Measurements from ENCODE around the gene SLC26A9.
"Not testable (repeated sequence)": the region's sequence is repeated elsewhere in the genome, so short reads cannot be mapped to it uniquely, and the experiment has no call there.

Gene SLC26A9

GRCh38 chr1:205907794-205908193 is 35.5 kb downstream of the SLC26A9 start:
- in situ Hi-C loops (cut with HindIII; ENCODE audit: low sequenced_read_pairs): loop anchor here (25.0 kb wide), 1 partner anchor 205 kb away; the partner anchor contains the start of gene AVPR1B

GRCh38 chr1:205905095-205905494 is 38.2 kb downstream of the SLC26A9 start:
- in situ Hi-C loops (cut with HindIII; ENCODE audit: low sequenced_read_pairs): loop anchor here (25.0 kb wide), 1 partner anchor 207 kb away; the partner anchor contains the start of gene AVPR1B

DNA sequence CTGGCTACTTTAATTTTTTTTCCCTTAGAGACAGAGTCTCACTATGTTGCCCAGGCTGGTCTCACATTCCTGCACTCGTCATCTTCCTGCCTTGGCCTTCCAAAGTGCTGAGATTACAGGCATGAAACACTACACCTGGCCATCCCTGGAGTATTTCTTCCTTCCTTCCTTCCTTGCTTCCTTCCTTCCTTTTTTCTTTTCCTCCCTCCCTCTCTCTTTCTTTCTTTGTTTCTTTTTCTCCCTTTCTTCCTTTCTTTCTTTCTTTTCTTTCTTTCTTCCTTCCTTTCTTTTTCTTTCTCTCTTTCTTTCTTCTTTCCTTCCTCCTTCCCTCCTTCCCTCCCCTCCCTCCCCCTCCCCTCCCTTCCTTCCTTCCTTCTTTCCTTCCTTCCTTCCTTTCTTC is 46.9 kb downstream of the SLC26A9 start:
- in situ Hi-C loops (cut with HindIII; ENCODE audit: low sequenced_read_pairs): no loop called here

DNA sequence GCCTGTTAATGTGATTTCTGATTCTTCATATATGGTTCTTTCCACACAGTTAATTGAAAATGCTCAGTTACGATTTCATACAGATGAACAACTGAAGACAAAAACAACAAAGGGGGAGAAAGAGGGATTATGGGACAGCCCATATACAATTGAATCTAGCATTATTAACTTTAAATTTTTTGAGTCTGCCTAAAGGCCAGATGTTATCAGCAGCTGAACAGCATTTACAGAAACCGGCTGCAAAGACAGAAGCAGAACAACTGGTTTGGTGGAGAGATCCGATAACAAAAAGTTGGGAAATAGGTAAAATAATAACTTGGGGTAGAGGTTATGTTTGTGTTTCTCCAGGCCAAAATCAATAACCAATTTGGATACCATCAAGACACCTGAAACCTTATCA is 49.1 kb downstream of the SLC26A9 start:
- in situ Hi-C loops (cut with HindIII; ENCODE audit: low sequenced_read_pairs): loop anchor here (5.0 kb wide), 1 partner anchor 42 kb away; the partner anchor contains the start of gene PM20D1

GRCh38 chr1:205892175-205892574 is 51.1 kb downstream of the SLC26A9 start:
- in situ Hi-C loops (cut with HindIII; ENCODE audit: low sequenced_read_pairs): loop anchor here (5.0 kb wide), 1 partner anchor 40 kb away; the partner anchor contains the start of gene PM20D1

GRCh38 chr1:205891481-205891880 is 51.8 kb downstream of the SLC26A9 start:
- in situ Hi-C loops (cut with HindIII; ENCODE audit: low sequenced_read_pairs): loop anchor here (5.0 kb wide), 1 partner anchor 39 kb away; the partner anchor contains the start of gene PM20D1

GRCh38 chr1:205890631-205891030 is 52.6 kb downstream of the SLC26A9 start:
- in situ Hi-C loops (cut with HindIII; ENCODE audit: low sequenced_read_pairs): loop anchor here (5.0 kb wide), 1 partner anchor 38 kb away; the partner anchor contains the start of gene PM20D1

GRCh38 chr1:205889706-205890105 is 53.5 kb downstream of the SLC26A9 start:
- in situ Hi-C loops (cut with HindIII; ENCODE audit: low sequenced_read_pairs): loop anchor here (5.0 kb wide), 1 partner anchor 37 kb away; the partner anchor contains the start of gene PM20D1

- in situ Hi-C loops (cut with HindIII; ENCODE audit: low sequenced_read_pairs): not testable (repeated sequence)
These were observed 54.2 kb downstream of the SLC26A9 start for GRCh38 chr1:205889006-205889405.

- in situ Hi-C loops (cut with HindIII; ENCODE audit: low sequenced_read_pairs): no loop called here
These were observed 59.5 kb downstream of the SLC26A9 start for GRCh38 chr1:205883792-205884191.

DNA sequence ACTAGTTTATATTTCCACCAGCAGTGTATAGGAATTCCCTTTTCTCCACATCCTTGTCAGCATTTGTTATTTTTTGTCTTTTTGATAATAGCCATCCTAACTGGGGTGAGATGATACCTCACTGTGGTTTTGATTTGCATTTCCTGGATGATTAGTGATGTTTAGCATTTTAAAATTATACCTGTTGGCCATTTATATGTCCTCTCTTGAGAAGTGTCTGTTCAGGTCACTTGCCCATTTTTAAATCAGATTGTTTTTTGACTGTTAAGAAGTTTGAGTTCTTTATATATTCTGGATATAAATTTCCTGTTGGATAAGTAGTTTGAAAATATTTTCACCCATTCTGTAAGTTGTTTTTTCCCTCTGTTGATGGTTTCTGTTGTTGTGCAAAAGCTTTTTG is 62.3 kb downstream of the SLC26A9 start:
- in situ Hi-C loops (cut with HindIII; ENCODE audit: low sequenced_read_pairs): no loop called here

GRCh38 chr1:205879974-205880373 is 63.3 kb downstream of the SLC26A9 start:
- in situ Hi-C loops (cut with HindIII; ENCODE audit: low sequenced_read_pairs): no loop called here

- in situ Hi-C loops (cut with HindIII; ENCODE audit: low sequenced_read_pairs): no loop called here
These were observed 65.2 kb downstream of the SLC26A9 start for GRCh38 chr1:205878026-205878425.

DNA sequence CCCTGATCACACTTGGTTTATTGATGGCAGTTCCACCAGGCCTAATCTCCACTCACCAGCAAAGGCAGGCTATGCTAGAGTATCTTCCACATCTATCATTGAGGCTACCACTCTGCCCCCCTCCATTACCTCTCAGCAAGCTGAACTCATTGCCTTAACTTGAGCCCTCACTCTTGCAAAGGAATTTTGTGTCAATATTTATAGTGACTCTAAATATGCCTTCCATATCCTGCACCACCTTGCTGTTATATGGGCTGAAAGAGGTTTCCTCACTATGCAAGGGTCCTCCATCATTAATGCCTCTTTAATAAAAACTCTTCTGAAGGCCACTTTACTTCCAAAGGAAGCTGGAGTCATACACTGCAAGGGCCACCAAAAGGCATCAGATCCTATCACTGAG is 70.1 kb downstream of the SLC26A9 start:
- in situ Hi-C loops (cut with HindIII; ENCODE audit: low sequenced_read_pairs): not testable (repeated sequence)

DNA sequence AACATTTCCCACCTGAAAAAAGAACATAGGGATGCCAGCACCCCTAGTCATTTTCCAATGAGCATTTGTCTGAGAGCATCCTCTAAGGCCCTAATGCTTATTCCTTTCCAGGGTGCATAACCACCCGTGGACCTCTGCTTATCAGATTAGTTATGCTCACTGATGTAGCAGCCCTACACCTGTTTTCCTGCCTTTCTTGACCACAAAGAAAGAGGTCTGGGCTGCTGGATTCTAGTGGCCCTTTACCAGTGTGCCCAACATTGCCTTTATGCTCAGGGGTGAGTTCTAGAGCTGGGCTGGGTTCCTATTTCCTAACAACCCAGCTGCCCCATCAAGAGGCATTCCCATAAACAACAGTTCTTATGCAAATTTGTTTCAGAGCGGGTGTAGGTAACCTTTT is 73.0 kb downstream of the SLC26A9 start:
- in situ Hi-C loops (cut with HindIII; ENCODE audit: low sequenced_read_pairs): no loop called here

All from endothelial cell of hepatic sinusoid (primary cell).